ENCODE data around the gene SPOCK1.

The SPOCK1 gene

DNA sequence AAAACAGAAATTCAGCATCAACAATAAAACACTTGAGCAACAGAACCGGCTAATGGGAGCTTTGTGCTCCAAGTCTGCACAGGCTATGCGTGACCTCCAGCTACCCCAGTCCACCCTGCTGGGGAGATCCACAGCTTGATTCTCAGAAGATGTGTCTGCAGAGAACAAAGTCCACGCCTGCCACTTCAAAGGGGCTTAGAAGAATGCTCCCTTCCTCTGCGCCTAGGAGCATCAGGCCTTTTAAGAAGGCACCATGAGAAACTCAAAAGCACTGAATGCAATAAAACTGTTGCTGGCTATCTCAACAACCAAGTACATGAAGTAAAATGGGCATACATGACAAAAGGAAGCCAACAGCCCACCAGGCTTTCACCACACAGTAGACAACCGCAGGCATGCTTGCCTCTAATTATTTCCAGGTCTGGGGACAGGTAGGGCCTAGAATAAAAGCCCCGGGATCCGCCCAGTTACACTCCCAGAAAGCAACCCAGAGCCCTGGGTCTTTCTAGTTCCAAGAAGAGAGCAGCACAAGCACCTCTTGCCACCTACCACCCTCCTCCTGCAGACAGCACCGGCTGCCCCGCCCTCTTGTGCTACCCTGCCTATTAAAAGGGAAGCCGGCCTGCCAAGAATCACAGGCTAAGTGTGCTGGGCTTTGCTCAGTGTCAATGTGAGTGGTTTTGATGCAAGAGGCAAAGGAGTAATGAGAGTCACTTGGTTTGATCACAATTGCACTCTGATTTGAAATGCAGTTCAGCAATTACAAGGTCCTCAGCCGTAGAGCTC, 123.2 kb downstream of the SPOCK1 start:
- no peaks in the 10 kb centered on the region for H3K4me1 Mint-ChIP-seq (ENCODE audit: low read depth)
- H3K9me3 Mint-ChIP-seq (ENCODE audit: low read depth): peaks cover 4% of the 10 kb centered on the region
- H3K27ac Mint-ChIP-seq: no peak overlapping the region
- H3K36me3 Mint-ChIP-seq: no peaks in the 10 kb centered on the region
- H3K4me3 Mint-ChIP-seq: no peak overlapping the region
- peaks cover 3% of the 10 kb centered on the region for H3K27me3 Mint-ChIP-seq

DNA sequence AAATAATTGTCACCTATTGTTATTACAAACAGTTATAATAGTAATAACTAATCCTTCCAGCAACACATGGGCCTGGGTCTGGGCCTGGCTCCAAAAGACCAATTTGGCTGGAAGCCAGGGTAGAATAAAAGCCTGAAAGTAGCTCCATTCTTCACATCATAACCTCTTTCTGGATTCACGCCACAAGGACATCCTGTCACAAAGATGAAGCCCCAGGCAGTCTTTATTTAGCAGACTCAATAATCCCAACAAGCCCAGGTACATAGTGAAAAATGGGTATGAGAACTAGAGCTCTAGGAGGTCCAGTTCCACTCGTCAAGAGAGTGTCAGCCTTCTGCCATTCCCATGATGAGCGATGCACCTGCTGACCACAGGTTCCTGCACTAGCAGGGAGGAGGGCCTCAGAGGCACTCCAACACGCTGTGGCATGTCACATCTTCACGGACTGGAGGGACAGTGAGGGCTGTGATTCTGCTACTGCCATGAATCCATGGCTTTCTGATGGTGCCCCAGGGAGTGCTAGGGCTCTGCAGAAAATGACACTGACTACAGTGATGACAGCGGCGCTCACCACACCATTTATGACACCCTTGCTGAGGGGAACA, 124.9 kb downstream of the SPOCK1 start:
- Mint-ChIP-seq H3K9me3 (ENCODE audit: low read depth) (no peaks in the 10 kb centered on the region), H3K4me1 (ENCODE audit: low read depth) (no peaks in the 10 kb centered on the region), H3K4me3 (no peak overlapping the region), H3K27ac (no peak overlapping the region), H3K36me3 (no peaks in the 10 kb centered on the region), H3K27me3 (peaks cover 1% of the 10 kb centered on the region)

DNA sequence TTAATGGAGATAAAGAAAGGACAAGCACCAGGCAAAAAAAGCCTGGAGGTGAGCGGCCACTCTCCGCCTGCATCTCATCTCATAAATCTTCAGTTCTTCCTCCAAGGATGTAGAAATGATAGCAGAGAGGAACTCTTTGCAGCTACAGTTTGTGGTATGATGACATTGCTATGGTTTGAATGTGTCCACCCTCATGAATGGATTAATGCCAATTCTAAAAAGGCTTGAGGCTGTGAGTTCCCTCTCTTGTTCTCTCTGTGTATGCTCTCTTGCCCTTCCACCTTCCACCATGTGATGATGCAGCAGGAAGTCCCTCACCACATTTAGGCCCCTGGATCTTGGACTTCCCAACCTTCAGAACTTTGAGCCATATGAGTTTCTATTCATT, 126.4 kb downstream of the SPOCK1 start:
- Mint-ChIP-seq H3K27me3 (peaks cover 1% of the 10 kb centered on the region), H3K9me3 (ENCODE audit: low read depth) (no peaks in the 10 kb centered on the region), H3K27ac (no peak overlapping the region), H3K4me3 (no peak overlapping the region), H3K36me3 (no peaks in the 10 kb centered on the region), H3K4me1 (ENCODE audit: low read depth) (no peaks in the 10 kb centered on the region)

DNA sequence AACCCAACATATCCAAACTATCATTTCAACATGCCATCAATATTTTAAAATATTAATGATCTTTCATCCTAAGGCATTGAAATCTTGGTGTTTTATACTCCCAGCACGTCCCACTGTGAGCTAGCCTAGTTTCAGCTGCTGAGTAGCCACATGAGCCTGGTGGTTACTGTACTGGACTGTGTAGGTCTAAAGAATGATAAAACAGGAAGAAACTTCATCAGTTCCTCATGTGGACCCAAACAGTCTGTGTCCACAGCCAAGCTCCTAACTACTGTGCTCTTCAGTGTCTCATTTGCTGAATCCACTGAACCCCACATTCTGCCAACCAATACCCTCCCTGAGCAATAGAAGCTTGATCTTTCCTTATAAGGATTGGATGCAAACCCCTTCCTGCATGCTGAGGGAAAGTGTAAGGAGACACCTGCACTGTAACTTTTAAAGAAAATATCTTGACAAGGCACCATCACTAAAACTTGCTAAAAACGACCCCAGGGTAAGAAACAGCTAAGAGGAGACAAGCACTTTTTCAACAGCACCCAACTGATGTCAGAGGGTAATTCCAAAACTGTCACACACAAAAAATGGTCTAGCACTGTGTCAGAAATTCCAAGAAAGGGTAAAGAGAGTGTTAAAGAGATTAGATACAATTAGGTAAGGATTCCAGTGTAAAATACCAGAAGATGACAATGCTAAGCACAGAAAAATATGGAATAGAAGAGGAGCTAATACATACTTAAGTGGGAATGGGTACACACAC, 126.9 kb downstream of the SPOCK1 start:
- no peaks in the 10 kb centered on the region for H3K4me1 Mint-ChIP-seq (ENCODE audit: low read depth)
- H3K9me3 Mint-ChIP-seq (ENCODE audit: low read depth): no peaks in the 10 kb centered on the region
- no peak overlapping the region for H3K4me3 Mint-ChIP-seq
- peaks cover 1% of the 10 kb centered on the region for H3K27me3 Mint-ChIP-seq
- no peak overlapping the region for H3K27ac Mint-ChIP-seq
- no peaks in the 10 kb centered on the region for H3K36me3 Mint-ChIP-seq

DNA sequence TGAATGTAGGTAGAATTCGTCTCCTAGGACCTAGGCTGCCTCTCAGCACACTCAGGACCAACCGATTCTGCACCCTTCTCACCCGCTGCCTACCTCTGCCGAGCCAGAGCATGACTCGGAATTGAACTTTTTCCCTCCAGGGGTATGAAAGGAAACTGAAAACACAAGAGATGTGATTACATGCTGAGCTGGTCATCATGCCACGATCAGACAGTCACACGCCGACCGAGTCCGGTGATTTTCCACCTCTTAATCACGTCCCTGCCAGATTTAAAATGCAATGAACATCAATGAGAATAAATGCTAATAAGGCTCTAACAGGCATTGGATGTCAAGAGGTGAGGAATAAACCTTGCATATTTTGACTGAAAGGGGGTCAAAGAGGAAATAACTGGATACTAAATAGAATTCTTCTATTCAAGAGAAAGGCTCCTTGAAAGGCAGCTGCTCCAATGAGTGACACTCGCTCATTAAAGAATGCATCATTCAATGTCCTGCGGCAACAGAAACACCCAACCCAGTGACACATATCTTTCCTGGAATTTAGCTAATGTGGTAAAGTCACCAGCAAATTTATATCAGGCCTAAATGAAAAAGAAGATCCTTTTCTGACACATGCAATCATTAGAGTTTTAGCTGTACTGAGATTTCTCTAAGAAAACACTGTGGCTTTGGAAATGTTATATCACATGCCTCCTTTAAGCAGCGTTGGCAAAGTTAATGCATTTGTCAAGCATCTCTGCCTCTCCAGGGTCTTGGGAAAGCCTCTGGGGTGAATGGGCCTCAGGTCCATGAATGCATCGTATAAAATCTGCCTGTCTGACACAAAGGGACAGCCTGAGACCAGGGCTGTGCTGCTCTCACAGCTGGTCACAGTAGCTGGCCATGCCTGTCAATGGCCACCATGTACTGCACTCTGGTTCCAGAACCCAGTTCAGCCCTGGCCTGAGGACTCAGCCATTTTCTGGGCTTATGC, 128.7 kb downstream of the SPOCK1 start:
- H3K4me1 Mint-ChIP-seq (ENCODE audit: low read depth): no peaks in the 10 kb centered on the region
- H3K27me3 Mint-ChIP-seq: peaks cover 1% of the 10 kb centered on the region
- no peaks in the 10 kb centered on the region for H3K9me3 Mint-ChIP-seq (ENCODE audit: low read depth)
- no peak overlapping the region for H3K4me3 Mint-ChIP-seq
- no peak overlapping the region for H3K27ac Mint-ChIP-seq
- H3K36me3 Mint-ChIP-seq: no peaks in the 10 kb centered on the region

DNA sequence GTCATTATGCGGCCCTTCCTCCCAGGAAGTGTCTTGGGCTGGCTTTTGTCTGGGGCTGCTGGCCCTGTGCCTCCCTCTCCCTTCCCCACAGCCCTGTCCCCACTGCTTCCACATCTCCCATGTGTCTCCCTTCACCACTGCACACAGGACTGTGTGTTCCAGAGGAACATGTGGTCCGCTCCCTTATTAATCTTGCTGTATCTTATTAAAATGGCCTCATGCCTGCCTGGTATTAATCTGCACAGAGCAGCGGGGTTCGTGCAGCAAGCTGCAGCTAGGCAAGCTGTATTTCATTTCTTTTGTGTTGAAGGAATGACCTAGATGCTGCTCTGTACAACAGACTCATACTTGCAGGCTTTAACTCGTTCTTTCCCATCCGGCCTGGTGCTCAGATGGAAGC, 130.5 kb downstream of the SPOCK1 start:
- Mint-ChIP-seq H3K27ac (no peak overlapping the region), H3K9me3 (ENCODE audit: low read depth) (no peaks in the 10 kb centered on the region), H3K27me3 (no peaks in the 10 kb centered on the region), H3K4me3 (no peak overlapping the region), H3K36me3 (no peaks in the 10 kb centered on the region), H3K4me1 (ENCODE audit: low read depth) (no peaks in the 10 kb centered on the region)

DNA sequence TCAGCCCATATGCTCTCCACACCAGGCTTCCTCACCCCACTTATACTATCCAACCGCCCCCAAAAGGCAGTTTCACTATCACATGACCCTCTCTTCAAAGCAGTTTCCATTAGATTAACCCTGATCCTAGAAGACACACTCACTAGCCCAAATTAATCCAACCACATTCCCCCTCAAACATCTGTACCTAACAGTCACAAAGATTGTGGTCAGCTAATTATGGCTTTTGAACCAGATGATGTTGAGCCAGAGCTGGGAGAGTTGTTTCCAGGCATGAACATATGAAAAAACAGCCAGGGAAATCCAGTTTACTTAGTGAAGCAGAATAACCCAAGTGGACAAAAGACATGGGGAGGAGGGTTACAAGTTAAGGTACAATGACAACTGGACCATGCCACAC, 131.2 kb downstream of the SPOCK1 start:
- Mint-ChIP-seq H3K36me3 (no peaks in the 10 kb centered on the region), H3K4me3 (no peak overlapping the region), H3K4me1 (ENCODE audit: low read depth) (no peaks in the 10 kb centered on the region)

DNA sequence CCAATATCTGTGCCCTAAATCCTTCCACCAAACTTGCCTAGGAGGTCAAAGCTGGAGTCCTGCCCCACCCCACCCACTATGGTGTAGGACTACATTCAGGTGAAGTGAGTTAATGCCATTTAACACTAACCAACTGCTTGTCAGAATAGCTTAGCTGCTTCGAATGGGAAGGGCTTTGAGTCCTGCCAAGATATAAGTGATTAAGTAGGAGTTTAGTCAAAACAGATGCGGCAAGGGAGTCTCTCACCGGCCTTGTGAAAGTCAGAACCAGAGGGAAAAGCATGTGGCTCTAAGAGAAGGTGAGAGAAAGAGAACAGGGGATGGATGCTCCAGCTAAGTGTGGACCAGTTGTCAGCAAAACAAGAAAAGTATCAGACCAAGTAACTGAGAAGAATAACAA, 132.6 kb downstream of the SPOCK1 start:
- Mint-ChIP-seq H3K4me3 (no peak overlapping the region), H3K9me3 (ENCODE audit: low read depth) (no peaks in the 10 kb centered on the region), H3K27me3 (peaks cover 2% of the 10 kb centered on the region), H3K4me1 (ENCODE audit: low read depth) (no peaks in the 10 kb centered on the region), H3K36me3 (no peaks in the 10 kb centered on the region), H3K27ac (no peak overlapping the region)

More for the DNA sequence above, 131.2 kb downstream of the SPOCK1 start:
- H3K27me3 Mint-ChIP-seq: no peaks in the 10 kb centered on the region
- H3K27ac Mint-ChIP-seq: no peak overlapping the region
- H3K9me3 Mint-ChIP-seq (ENCODE audit: low read depth): no peaks in the 10 kb centered on the region

DNA sequence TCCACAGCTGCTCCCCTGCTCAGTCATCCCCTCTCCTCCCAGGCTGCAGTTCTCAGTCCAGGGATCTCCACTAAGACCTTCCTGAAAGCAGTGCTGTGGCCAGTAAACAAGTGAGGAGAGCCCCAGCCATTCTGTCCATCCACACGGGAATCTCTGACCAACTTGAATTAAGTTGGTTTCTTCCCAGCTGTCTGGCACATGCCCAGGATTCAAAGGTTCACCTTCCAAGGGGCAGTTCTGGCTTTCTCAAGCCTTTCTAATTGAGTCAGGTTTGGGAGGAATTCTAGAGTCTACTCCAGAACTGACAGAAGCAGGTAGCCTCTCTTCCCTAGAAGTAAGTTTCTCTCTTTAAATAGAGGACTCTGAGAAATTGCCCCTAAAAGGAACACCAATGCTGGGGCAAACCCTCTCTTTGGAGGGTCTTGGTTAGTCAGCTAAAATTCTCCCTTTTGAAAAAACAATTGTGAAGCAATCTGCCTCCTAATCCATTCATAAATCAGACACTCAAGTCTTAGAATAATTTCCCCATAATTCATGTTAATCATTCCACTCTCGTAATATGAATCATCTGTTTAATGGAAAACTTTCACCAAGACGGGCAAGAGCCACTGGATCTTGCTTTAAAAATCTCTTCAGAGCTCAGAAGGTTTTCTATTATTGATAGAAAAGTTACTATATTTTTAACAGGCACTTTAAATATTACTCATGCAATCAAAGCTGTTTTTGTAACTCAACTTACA, 133.8 kb downstream of the SPOCK1 start:
- H3K4me1 Mint-ChIP-seq (ENCODE audit: low read depth): no peaks in the 10 kb centered on the region
- no peaks in the 10 kb centered on the region for H3K36me3 Mint-ChIP-seq
- peaks cover 2% of the 10 kb centered on the region for H3K27me3 Mint-ChIP-seq
- H3K4me3 Mint-ChIP-seq: no peak overlapping the region
- H3K9me3 Mint-ChIP-seq (ENCODE audit: low read depth): no peaks in the 10 kb centered on the region
- H3K27ac Mint-ChIP-seq: no peak overlapping the region

DNA sequence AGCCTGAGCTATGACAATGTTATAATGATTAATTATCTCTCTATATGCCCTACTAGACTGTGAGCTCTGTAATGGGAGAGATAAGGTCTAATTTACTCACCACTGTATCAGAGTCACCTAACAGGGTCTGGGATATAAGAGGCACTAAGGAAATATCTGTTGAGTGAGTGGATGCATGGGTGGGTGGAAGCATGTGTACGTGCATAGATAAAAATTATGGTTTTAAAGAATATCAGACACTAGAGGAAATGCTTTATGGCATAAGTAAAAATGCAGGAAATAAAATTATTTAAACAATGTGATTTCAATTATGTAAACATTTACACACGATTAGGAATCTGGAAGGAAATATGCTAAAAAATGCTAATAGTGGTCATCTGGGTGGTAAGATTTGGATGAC, 137.8 kb downstream of the SPOCK1 start:
- no peaks in the 10 kb centered on the region for H3K4me1 Mint-ChIP-seq (ENCODE audit: low read depth)
- no peaks in the 10 kb centered on the region for H3K9me3 Mint-ChIP-seq (ENCODE audit: low read depth)
- H3K27me3 Mint-ChIP-seq: peaks cover 10% of the 10 kb centered on the region
- H3K4me3 Mint-ChIP-seq: no peak overlapping the region
- no peak overlapping the region for H3K27ac Mint-ChIP-seq
- H3K36me3 Mint-ChIP-seq: no peaks in the 10 kb centered on the region

DNA sequence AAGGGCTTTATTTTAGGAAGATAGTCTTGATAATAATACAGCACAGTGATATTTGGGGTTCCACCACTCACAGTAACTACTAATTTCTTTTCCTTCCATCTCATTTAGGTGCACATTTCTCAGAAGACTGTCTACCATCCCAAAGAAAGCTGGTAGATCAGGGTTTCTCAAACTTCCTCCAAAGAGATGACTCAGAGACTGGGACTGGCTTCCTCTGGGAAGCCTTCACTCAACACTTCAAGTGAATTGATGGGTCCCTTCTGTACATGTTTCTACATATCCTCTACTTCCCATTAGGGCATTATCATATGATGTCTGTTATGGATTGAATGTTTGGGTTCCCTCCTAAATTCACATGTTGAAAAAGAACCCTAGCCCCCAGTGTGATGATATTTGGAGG, 138.5 kb downstream of the SPOCK1 start:
- H3K36me3 Mint-ChIP-seq: no peaks in the 10 kb centered on the region
- H3K27me3 Mint-ChIP-seq: peaks cover 10% of the 10 kb centered on the region
- no peaks in the 10 kb centered on the region for H3K9me3 Mint-ChIP-seq (ENCODE audit: low read depth)
- H3K4me1 Mint-ChIP-seq (ENCODE audit: low read depth): no peaks in the 10 kb centered on the region
- H3K27ac Mint-ChIP-seq: no peak overlapping the region
- no peak overlapping the region for H3K4me3 Mint-ChIP-seq

DNA sequence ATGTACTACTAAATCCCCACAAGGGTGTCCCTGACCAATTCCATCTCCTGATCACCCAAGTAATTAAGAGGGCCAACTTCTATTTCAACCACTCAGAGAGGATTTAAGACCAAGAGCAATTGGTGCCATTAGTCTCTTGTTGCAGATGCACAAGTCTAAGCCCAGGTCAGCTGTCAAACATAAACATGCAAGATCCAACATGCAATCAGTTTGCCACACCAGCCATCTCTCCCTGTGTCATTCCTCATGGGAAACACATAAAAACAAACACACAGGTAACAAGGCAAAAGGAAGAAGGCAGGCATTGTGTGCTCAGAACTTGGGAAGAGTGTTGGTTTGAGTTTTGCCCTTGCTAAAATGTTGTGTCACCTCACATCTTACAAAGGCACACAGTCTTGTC, 139.2 kb downstream of the SPOCK1 start:
- H3K4me3 Mint-ChIP-seq: no peak overlapping the region
- H3K27me3 Mint-ChIP-seq: peaks cover 11% of the 10 kb centered on the region
- no peaks in the 10 kb centered on the region for H3K9me3 Mint-ChIP-seq (ENCODE audit: low read depth)
- no peak overlapping the region for H3K27ac Mint-ChIP-seq
- no peaks in the 10 kb centered on the region for H3K4me1 Mint-ChIP-seq (ENCODE audit: low read depth)
- H3K36me3 Mint-ChIP-seq: no peaks in the 10 kb centered on the region

DNA sequence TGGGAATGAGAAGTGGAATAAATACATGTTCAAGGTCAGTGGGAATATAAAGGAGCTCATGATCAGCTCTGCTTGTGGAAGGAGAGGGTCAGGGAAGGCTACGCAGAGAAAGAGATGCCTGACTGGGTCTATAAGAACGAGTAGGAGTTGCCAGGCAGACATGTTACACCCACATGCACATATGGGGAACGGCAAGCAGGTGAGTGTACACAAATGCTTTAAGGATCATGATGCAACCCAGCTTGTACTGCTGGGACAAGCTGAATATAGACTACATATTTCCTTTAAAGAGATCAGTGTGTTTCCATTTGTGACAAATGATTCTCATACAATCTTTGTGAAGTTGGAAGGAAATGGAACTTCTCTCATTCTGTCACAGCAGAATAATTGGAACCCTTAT, 141.7 kb downstream of the SPOCK1 start:
- no peak overlapping the region for H3K27ac Mint-ChIP-seq
- no peaks in the 10 kb centered on the region for H3K9me3 Mint-ChIP-seq (ENCODE audit: low read depth)
- peaks cover 12% of the 10 kb centered on the region for H3K27me3 Mint-ChIP-seq
- no peaks in the 10 kb centered on the region for H3K36me3 Mint-ChIP-seq
- no peak overlapping the region for H3K4me3 Mint-ChIP-seq
- H3K4me1 Mint-ChIP-seq (ENCODE audit: low read depth): no peaks in the 10 kb centered on the region

DNA sequence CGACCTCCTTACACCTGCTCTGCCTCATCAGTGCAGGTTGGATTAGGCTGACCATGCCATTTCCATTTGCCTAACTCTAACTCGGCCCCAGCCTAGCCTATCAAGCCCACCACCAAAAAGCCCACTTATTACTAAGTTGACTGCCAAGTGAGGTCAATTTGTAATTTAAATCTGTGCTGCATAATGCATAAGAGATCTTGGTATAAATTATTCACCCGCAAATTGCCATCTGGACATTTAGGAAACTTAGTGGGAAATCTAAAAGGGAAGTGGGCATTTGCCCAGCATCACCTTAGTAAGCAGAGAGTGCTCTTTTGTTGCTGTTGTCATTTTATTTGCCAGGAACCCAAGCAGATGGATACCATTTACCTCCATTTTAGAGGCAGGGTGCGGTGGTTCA, 143.0 kb downstream of the SPOCK1 start:
- no peaks in the 10 kb centered on the region for H3K9me3 Mint-ChIP-seq (ENCODE audit: low read depth)
- no peak overlapping the region for H3K27ac Mint-ChIP-seq
- no peaks in the 10 kb centered on the region for H3K36me3 Mint-ChIP-seq
- H3K27me3 Mint-ChIP-seq: peaks cover 12% of the 10 kb centered on the region
- H3K4me1 Mint-ChIP-seq (ENCODE audit: low read depth): no peaks in the 10 kb centered on the region
- H3K4me3 Mint-ChIP-seq: no peak overlapping the region
